ENCODE measurements around the gene WNK3.

DNA sequence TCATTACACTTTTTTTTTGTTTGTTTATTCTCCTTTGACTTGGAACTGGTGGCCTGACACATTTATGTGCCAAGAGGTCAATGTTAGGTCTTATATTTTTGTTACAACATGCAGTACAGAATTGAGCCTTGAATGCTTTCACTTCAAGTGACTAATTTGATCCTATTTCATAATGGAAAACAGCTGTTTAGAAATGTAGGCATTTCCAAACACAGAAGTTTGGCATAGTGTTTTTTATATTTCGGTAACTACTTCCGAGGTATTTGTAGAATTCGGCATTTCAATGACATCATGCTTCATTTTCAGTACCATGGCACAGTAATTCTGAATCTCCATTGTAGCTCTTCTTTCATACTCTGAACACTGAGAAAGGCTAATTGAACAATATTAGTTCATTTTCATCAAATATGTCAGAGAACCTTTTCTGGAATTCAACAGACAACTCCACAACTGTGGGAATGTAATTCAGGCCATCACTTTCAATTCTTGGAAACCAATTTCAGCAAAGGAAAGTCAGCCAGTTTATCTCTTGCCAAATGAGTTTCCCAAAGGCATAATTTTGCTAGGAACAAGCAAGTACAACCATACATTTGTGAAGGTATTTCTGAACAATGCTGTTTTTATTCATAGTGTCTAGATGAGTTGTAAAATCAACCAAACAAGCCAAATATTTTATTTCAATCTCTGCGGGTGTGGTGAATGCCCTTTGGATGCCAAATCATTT, 186.2 kb downstream of the WNK3 start:
- TF ChIP-seq, protein P1, sequence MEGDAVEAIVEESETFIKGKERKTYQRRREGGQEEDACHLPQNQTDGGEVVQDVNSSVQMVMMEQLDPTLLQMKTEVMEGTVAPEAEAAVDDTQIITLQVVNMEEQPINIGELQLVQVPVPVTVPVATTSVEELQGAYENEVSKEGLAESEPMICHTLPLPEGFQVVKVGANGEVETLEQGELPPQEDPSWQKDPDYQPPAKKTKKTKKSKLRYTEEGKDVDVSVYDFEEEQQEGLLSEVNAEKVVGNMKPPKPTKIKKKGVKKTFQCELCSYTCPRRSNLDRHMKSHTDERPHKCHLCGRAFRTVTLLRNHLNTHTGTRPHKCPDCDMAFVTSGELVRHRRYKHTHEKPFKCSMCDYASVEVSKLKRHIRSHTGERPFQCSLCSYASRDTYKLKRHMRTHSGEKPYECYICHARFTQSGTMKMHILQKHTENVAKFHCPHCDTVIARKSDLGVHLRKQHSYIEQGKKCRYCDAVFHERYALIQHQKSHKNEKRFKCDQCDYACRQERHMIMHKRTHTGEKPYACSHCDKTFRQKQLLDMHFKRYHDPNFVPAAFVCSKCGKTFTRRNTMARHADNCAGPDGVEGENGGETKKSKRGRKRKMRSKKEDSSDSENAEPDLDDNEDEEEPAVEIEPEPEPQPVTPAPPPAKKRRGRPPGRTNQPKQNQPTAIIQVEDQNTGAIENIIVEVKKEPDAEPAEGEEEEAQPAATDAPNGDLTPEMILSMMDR (optimal IDR thresholded peaks at IDR 0.05 in 1 of 3, IDR thresholded peaks at IDR 0.05 in 1 of 3, conservative IDR thresholded peaks at IDR 0.05 in 1 of 3; ENCODE audit: extremely low read depth in 1 of 3, insufficient read depth in 2 of 3, low read length in 3 of 3) = no peak
- TF ChIP-seq EZH2 (IDR thresholded peaks at IDR 0.05; ENCODE audit: low read length) = no peak
